ENCODE results near the gene CCNJL.

CCNJL gene

GRCh38 chr5:160289721-160290120 lies 22.6 kb downstream of the CCNJL start:
- Mint-ChIP-seq H3K9me3 (no peaks in the 10 kb centered on the region), H3K27me3 (peaks cover 29% of the 10 kb centered on the region), H3K36me3 (no peaks in the 10 kb centered on the region), H3K4me1 (no peaks in the 10 kb centered on the region), H3K27ac (no peak overlapping the region), H3K4me3 (no peak overlapping the region)
- ATAC-seq, result no peak

- no peaks in the 10 kb centered on the region for H3K4me1 Mint-ChIP-seq
- no peak overlapping the region for H3K4me3 Mint-ChIP-seq
- no peaks in the 10 kb centered on the region for H3K9me3 Mint-ChIP-seq
- H3K27ac Mint-ChIP-seq, result no peak overlapping the region
- H3K27me3 Mint-ChIP-seq, result peaks cover 25% of the 10 kb centered on the region
- ATAC-seq, result no peak
- H3K36me3 Mint-ChIP-seq, result no peaks in the 10 kb centered on the region
Measured at GRCh38 chr5:160289356-160289651, 23.1 kb downstream of the CCNJL start.

GRCh38 chr5:160287378-160288051 lies 24.8 kb downstream of the CCNJL start:
- Mint-ChIP-seq H3K4me3 (no peak overlapping the region), H3K27me3 (peaks cover 25% of the 10 kb centered on the region), H3K36me3 (no peaks in the 10 kb centered on the region), H3K9me3 (no peaks in the 10 kb centered on the region), H3K4me1 (no peaks in the 10 kb centered on the region), H3K27ac (no peak overlapping the region)
- no peak for ATAC-seq

- Mint-ChIP-seq H3K27ac (no peak overlapping the region), H3K27me3 (peaks cover 25% of the 10 kb centered on the region), H3K36me3 (no peaks in the 10 kb centered on the region), H3K9me3 (no peaks in the 10 kb centered on the region), H3K4me1 (no peaks in the 10 kb centered on the region), H3K4me3 (no peak overlapping the region)
- ATAC-seq, result no peak
Measured at GRCh38 chr5:160286947-160287346, 25.4 kb downstream of the CCNJL start.

GRCh38 chr5:160285316-160285715 lies 27.0 kb downstream of the CCNJL start:
- ATAC-seq, result no peak
- peaks cover 28% of the 10 kb centered on the region for H3K27me3 Mint-ChIP-seq
- no peaks in the 10 kb centered on the region for H3K36me3 Mint-ChIP-seq
- H3K4me3 Mint-ChIP-seq, result no peak overlapping the region
- H3K27ac Mint-ChIP-seq, result no peak overlapping the region
- H3K4me1 Mint-ChIP-seq, result no peaks in the 10 kb centered on the region
- H3K9me3 Mint-ChIP-seq, result no peaks in the 10 kb centered on the region

GRCh38 chr5:160284291-160284873 lies 28.0 kb downstream of the CCNJL start:
- H3K36me3 Mint-ChIP-seq, result no peaks in the 10 kb centered on the region
- no peak for ATAC-seq
- peaks cover 33% of the 10 kb centered on the region for H3K27me3 Mint-ChIP-seq
- no peaks in the 10 kb centered on the region for H3K4me1 Mint-ChIP-seq
- no peak overlapping the region for H3K4me3 Mint-ChIP-seq
- no peaks in the 10 kb centered on the region for H3K9me3 Mint-ChIP-seq
- H3K27ac Mint-ChIP-seq, result no peak overlapping the region

- H3K4me1 Mint-ChIP-seq, result no peaks in the 10 kb centered on the region
- H3K36me3 Mint-ChIP-seq, result no peaks in the 10 kb centered on the region
- peaks cover 37% of the 10 kb centered on the region for H3K27me3 Mint-ChIP-seq
Measured at GRCh38 chr5:160281275-160281674, 31.1 kb downstream of the CCNJL start.

GRCh38 chr5:160280384-160281095 lies 31.8 kb downstream of the CCNJL start:
- Mint-ChIP-seq H3K4me1 (no peaks in the 10 kb centered on the region), H3K27ac (no peak overlapping the region), H3K27me3 (peaks cover 30% of the 10 kb centered on the region), H3K9me3 (no peaks in the 10 kb centered on the region), H3K4me3 (no peak overlapping the region), H3K36me3 (no peaks in the 10 kb centered on the region)
- ATAC-seq, result peak; percentile 9

More at GRCh38 chr5:160281275-160281674, 31.1 kb downstream of the CCNJL start:
- no peak for ATAC-seq
- Mint-ChIP-seq H3K27ac (no peak overlapping the region), H3K9me3 (no peaks in the 10 kb centered on the region), H3K4me3 (no peak overlapping the region)

- ATAC-seq, result no peak
- no peak overlapping the region for H3K4me3 Mint-ChIP-seq
- peaks cover 5% of the 10 kb centered on the region for H3K4me1 Mint-ChIP-seq
- no peak overlapping the region for H3K27ac Mint-ChIP-seq
- H3K9me3 Mint-ChIP-seq, result no peaks in the 10 kb centered on the region
- no peaks in the 10 kb centered on the region for H3K36me3 Mint-ChIP-seq
- peaks cover 38% of the 10 kb centered on the region for H3K27me3 Mint-ChIP-seq
Measured at GRCh38 chr5:160278343-160278742, 34.0 kb downstream of the CCNJL start.

GRCh38 chr5:160274483-160274931 lies 37.9 kb downstream of the CCNJL start:
- H3K36me3 Mint-ChIP-seq, result no peaks in the 10 kb centered on the region
- H3K27ac Mint-ChIP-seq, result no peak overlapping the region
- H3K4me3 Mint-ChIP-seq, result no peak overlapping the region

GRCh38 chr5:160272889-160273288 lies 39.5 kb downstream of the CCNJL start:
- ATAC-seq, result no peak
- Mint-ChIP-seq H3K27ac (no peak overlapping the region), H3K36me3 (no peaks in the 10 kb centered on the region), H3K4me1 (peaks cover 16% of the 10 kb centered on the region), H3K4me3 (no peak overlapping the region), H3K9me3 (no peaks in the 10 kb centered on the region), H3K27me3 (peaks cover 38% of the 10 kb centered on the region)

More at GRCh38 chr5:160274483-160274931, 37.9 kb downstream of the CCNJL start:
- Mint-ChIP-seq H3K9me3 (no peaks in the 10 kb centered on the region), H3K4me1 (peaks cover 16% of the 10 kb centered on the region), H3K27me3 (peaks cover 38% of the 10 kb centered on the region)
- ATAC-seq, result no peak

GRCh38 chr5:160272264-160272663 lies 40.1 kb downstream of the CCNJL start:
- no peak overlapping the region for H3K27ac Mint-ChIP-seq
- H3K9me3 Mint-ChIP-seq, result no peaks in the 10 kb centered on the region
- H3K4me3 Mint-ChIP-seq, result no peak overlapping the region
- no peak for ATAC-seq
- peaks cover 16% of the 10 kb centered on the region for H3K4me1 Mint-ChIP-seq
- peaks cover 35% of the 10 kb centered on the region for H3K27me3 Mint-ChIP-seq
- no peaks in the 10 kb centered on the region for H3K36me3 Mint-ChIP-seq

GRCh38 chr5:160271836-160272235 lies 40.5 kb downstream of the CCNJL start:
- Mint-ChIP-seq H3K36me3 (no peaks in the 10 kb centered on the region), H3K27me3 (peaks cover 34% of the 10 kb centered on the region), H3K9me3 (no peaks in the 10 kb centered on the region), H3K27ac (peak overlapping the region; percentile 33), H3K4me3 (no peak overlapping the region), H3K4me1 (peaks cover 16% of the 10 kb centered on the region)
- ATAC-seq, result no peak

GRCh38 chr5:160271396-160271795 lies 41.0 kb downstream of the CCNJL start:
- Mint-ChIP-seq H3K27ac (peak overlapping the region; percentile 33), H3K9me3 (no peaks in the 10 kb centered on the region), H3K4me1 (peaks cover 16% of the 10 kb centered on the region), H3K27me3 (peaks cover 36% of the 10 kb centered on the region), H3K36me3 (no peaks in the 10 kb centered on the region), H3K4me3 (no peak overlapping the region)
- peak; percentile 38 for ATAC-seq

GRCh38 chr5:160270704-160271103 lies 41.7 kb downstream of the CCNJL start:
- no peak for ATAC-seq
- Mint-ChIP-seq H3K4me3 (no peak overlapping the region), H3K27ac (no peak overlapping the region), H3K36me3 (no peaks in the 10 kb centered on the region), H3K9me3 (no peaks in the 10 kb centered on the region), H3K4me1 (peaks cover 16% of the 10 kb centered on the region), H3K27me3 (peaks cover 43% of the 10 kb centered on the region)

- peaks cover 11% of the 10 kb centered on the region for H3K4me1 Mint-ChIP-seq
- H3K9me3 Mint-ChIP-seq, result no peaks in the 10 kb centered on the region
- H3K27me3 Mint-ChIP-seq, result peaks cover 43% of the 10 kb centered on the region
- no peak for ATAC-seq
- no peak overlapping the region for H3K4me3 Mint-ChIP-seq
- H3K27ac Mint-ChIP-seq, result no peak overlapping the region
- H3K36me3 Mint-ChIP-seq, result no peaks in the 10 kb centered on the region
Measured at GRCh38 chr5:160269017-160269416, 43.3 kb downstream of the CCNJL start.
